ENCODE results near the gene FAM81A.

DNA sequence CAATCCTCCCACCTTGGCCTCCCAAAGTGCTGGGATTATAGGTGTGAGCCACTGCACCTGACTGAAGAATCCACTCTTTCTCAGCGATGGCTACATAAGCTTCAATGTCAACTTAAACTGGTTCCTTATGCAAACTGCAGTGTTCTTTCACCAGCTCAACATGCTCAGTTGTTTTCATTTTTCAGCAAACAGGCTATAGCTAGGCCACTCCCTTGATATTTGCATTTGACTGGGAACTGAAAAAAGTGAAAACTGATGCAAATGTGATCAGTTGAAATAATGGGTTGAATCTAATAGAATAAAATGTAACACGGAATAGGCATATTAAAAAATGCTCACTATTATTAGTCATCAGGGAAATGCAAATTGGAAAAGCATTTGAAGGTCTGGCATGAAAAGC is 99.4 kb downstream of the FAM81A start:
- TF ChIP-seq, protein P1, sequence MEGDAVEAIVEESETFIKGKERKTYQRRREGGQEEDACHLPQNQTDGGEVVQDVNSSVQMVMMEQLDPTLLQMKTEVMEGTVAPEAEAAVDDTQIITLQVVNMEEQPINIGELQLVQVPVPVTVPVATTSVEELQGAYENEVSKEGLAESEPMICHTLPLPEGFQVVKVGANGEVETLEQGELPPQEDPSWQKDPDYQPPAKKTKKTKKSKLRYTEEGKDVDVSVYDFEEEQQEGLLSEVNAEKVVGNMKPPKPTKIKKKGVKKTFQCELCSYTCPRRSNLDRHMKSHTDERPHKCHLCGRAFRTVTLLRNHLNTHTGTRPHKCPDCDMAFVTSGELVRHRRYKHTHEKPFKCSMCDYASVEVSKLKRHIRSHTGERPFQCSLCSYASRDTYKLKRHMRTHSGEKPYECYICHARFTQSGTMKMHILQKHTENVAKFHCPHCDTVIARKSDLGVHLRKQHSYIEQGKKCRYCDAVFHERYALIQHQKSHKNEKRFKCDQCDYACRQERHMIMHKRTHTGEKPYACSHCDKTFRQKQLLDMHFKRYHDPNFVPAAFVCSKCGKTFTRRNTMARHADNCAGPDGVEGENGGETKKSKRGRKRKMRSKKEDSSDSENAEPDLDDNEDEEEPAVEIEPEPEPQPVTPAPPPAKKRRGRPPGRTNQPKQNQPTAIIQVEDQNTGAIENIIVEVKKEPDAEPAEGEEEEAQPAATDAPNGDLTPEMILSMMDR (IDR thresholded peaks at IDR 0.05): no peak
- no peak for TF ChIP-seq POLR2A (IDR thresholded peaks at IDR 0.05)
